Type B pancreatic cell (in vitro differentiated cells): ENCODE results near the gene CHMP1A. TPM values are rescaled to one million over a fixed set of nuclear protein-coding genes. Genes with fewer than 3 reads are reported as not detected.
"Not testable (repeated sequence)": the region's sequence is repeated elsewhere in the genome, so short reads cannot be mapped to it uniquely, and the experiment has no call there.

ENCODE experiments used
- DNase-seq: peaks from one replicate; pipeline ENCODE4 v3.0.0; 2021; ENCODE audit warnings: mixed read lengths; ENCODE audit not compliant: unreplicated experiment; ENCODE audit errors: extremely low spot score
- H3K27ac Mint-ChIP-seq: 2 replicates; pipeline ENCODE4 v1.8.0; 2021; ENCODE audit warnings: mild to moderate bottlenecking, mixed read lengths
- H3K27me3 Mint-ChIP-seq: 2 replicates; pipeline ENCODE4 v1.8.0; 2021; ENCODE audit warnings: mixed read lengths
- H3K36me3 Mint-ChIP-seq: 2 replicates; pipeline ENCODE4 v1.8.0; 2021; ENCODE audit warnings: mixed read lengths
- H3K4me1 Mint-ChIP-seq: one replicate; pipeline ENCODE4 v1.8.0; 2021; ENCODE audit warnings: mixed read lengths; ENCODE audit not compliant: unreplicated experiment
- H3K4me3 Mint-ChIP-seq: 2 replicates; pipeline ENCODE4 v1.8.0; 2021; ENCODE audit warnings: mild to moderate bottlenecking, mixed read lengths
- H3K9me3 Mint-ChIP-seq: 2 replicates; pipeline ENCODE4 v1.8.0; 2021; ENCODE audit warnings: mixed read lengths
- CTCF ChIP-seq: fragments of 200-600 bp; sonication (generic); conservative IDR thresholded peaks from 2 replicates; pipeline ENCODE4 v1.5.0; 2021; ENCODE audit warnings: antibody characterized with exemption, mild to moderate bottlenecking
- total RNA-seq: library from RNA; stranded (reverse); gene quantifications from 2 replicates; pipeline ENCODE4 v1.2.1, GENCODE V29; 2021; ENCODE audit warnings: low replicate concordance

CHMP1A gene
- total RNA-seq, 1 donor from 2014 or later, result 93.4 TPM

- no peak overlapping the region for H3K4me3 Mint-ChIP-seq
- DNase-seq, result no peak
- no peaks in the 10 kb centered on the region for H3K4me1 Mint-ChIP-seq
- peaks cover 7% of the 10 kb centered on the region for H3K36me3 Mint-ChIP-seq
- no peak for TF ChIP-seq CTCF
- H3K27ac Mint-ChIP-seq, result no peak overlapping the region
- no peaks in the 10 kb centered on the region for H3K27me3 Mint-ChIP-seq
- H3K9me3 Mint-ChIP-seq, result no peaks in the 10 kb centered on the region
Observed at GRCh38 chr16:89672177-89672941, 14.9 kb upstream of the CHMP1A start.

- not testable (repeated sequence) for H3K27me3 Mint-ChIP-seq, DNase-seq, H3K9me3 Mint-ChIP-seq, H3K4me1 Mint-ChIP-seq, H3K36me3 Mint-ChIP-seq, H3K27ac Mint-ChIP-seq, H3K4me3 Mint-ChIP-seq
Observed at GRCh38 chr16:89671565-89671964, 14.1 kb upstream of the CHMP1A start.

- no peak overlapping the region for H3K4me3 Mint-ChIP-seq
Observed at GRCh38 chr16:89670496-89671431, 13.3 kb upstream of the CHMP1A start.

GRCh38 chr16:89669755-89670154, 12.2 kb upstream of the CHMP1A start:
- Mint-ChIP-seq H3K4me3 (no peak overlapping the region), H3K4me1 (no peaks in the 10 kb centered on the region), H3K36me3 (peaks cover 12% of the 10 kb centered on the region), H3K9me3 (no peaks in the 10 kb centered on the region), H3K27me3 (no peaks in the 10 kb centered on the region), H3K27ac (no peak overlapping the region)
- TF ChIP-seq CTCF, result no peak
- DNase-seq, result no peak

More at GRCh38 chr16:89670496-89671431, 13.3 kb upstream of the CHMP1A start:
- no peaks in the 10 kb centered on the region for H3K9me3 Mint-ChIP-seq
- no peak for DNase-seq
- peaks cover 14% of the 10 kb centered on the region for H3K36me3 Mint-ChIP-seq
- H3K27me3 Mint-ChIP-seq, result no peaks in the 10 kb centered on the region
- H3K4me1 Mint-ChIP-seq, result no peaks in the 10 kb centered on the region
- no peak overlapping the region for H3K27ac Mint-ChIP-seq
- no peak for TF ChIP-seq CTCF

- Mint-ChIP-seq H3K27me3 (no peaks in the 10 kb centered on the region), H3K36me3 (peaks cover 16% of the 10 kb centered on the region), H3K9me3 (no peaks in the 10 kb centered on the region), H3K4me3 (no peak overlapping the region), H3K4me1 (no peaks in the 10 kb centered on the region), H3K27ac (no peak overlapping the region)
- DNase-seq, result no peak
- TF ChIP-seq CTCF, result no peak
Observed at GRCh38 chr16:89668790-89669158, 11.3 kb upstream of the CHMP1A start.

GRCh38 chr16:89667633-89668032, 10.1 kb upstream of the CHMP1A start:
- DNase-seq, result no peak
- H3K27me3 Mint-ChIP-seq, result no peaks in the 10 kb centered on the region
- no peaks in the 10 kb centered on the region for H3K9me3 Mint-ChIP-seq
- TF ChIP-seq CTCF, result no peak
- no peak overlapping the region for H3K4me3 Mint-ChIP-seq
- no peaks in the 10 kb centered on the region for H3K4me1 Mint-ChIP-seq
- H3K36me3 Mint-ChIP-seq, result peaks cover 23% of the 10 kb centered on the region
- no peak overlapping the region for H3K27ac Mint-ChIP-seq
